Anterior cingulate cortex (tissue), 58 donors: ENCODE data around the gene SPIRE1.

Source experiments
- DNase-seq, 58 donors: peaks; one replicate each; lab custom pipeline; 2025; lab: John Stamatoyannopoulos, UW

SPIRE1 gene

GRCh38 chr18:12397793-12398192 lies 260.1 kb downstream of the SPIRE1 start:
- no peak for DNase-seq

- no peak for DNase-seq
These were observed 260.7 kb downstream of the SPIRE1 start for GRCh38 chr18:12397254-12397653.
